Right renal cortex interstitium (tissue), 3 donors: ENCODE data around the gene DUOX2. TPM values are rescaled to one million over a fixed set of nuclear protein-coding genes. Genes with fewer than 3 reads are reported as not detected.
"Not testable (repeated sequence)": the region's sequence is repeated elsewhere in the genome, so short reads cannot be mapped to it uniquely, and the experiment has no call there.

ENCODE experiments used
- DNase-seq, 3 donors: peaks; one replicate each; pipeline ENCODE4 v3.0.0-alpha.2; 2013; ENCODE audit warnings: low read depth in 3 of 3, low spot score in 2 of 3
- polyA plus RNA-seq, 3 donors: library from polyadenylated mRNA; unstranded; fragments of 120-200 nt; gene quantifications; one replicate each; pipeline ENCODE4 v1.2.1, GENCODE V29; 2013; ENCODE audit not compliant: insufficient read length in 3 of 3

The DUOX2 gene
- polyA plus RNA-seq, 3 donors = 0.10 to 0.14 TPM; not detected in 1

DNA sequence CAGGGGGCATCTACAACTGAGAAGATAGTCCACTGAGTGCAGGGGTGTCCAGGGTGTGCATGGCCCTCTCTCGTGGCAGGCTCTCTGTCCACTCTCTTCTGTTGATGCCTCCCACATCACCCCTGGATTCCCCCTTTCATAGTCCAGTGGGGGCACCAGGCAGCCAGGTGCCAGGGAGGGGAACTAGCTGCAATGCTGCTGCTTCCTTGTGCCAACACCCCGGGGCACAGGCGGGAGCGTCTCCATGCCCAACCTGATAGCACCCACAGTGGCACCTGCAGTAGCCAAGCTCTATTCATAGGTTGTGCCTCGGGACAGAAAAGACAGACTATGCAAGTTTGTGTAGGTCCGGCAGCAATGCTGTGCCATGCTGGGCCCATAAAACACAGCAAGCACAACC is 11.7 kb downstream of the DUOX2 start:
- no peak for DNase-seq

DNA sequence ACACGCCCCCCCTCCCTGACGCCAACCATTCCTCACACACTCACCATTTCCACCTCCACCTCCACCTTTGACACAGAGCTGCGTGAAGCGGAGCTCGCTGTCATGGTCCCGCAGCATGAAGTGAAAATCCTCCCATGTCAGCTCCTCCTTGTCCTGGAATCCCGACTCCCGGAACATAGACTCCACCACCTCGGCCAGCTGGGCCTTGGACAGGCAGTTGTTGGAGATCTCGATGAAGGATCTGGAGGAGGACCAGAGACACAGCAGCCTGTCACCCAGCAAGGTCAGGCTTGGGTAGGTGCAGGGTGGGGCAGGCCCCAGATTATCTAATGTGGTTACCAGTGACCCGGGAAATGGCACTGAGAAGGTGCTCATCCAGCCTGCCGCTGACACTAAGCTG is 12.2 kb downstream of the DUOX2 start:
- no peak for DNase-seq

DNA sequence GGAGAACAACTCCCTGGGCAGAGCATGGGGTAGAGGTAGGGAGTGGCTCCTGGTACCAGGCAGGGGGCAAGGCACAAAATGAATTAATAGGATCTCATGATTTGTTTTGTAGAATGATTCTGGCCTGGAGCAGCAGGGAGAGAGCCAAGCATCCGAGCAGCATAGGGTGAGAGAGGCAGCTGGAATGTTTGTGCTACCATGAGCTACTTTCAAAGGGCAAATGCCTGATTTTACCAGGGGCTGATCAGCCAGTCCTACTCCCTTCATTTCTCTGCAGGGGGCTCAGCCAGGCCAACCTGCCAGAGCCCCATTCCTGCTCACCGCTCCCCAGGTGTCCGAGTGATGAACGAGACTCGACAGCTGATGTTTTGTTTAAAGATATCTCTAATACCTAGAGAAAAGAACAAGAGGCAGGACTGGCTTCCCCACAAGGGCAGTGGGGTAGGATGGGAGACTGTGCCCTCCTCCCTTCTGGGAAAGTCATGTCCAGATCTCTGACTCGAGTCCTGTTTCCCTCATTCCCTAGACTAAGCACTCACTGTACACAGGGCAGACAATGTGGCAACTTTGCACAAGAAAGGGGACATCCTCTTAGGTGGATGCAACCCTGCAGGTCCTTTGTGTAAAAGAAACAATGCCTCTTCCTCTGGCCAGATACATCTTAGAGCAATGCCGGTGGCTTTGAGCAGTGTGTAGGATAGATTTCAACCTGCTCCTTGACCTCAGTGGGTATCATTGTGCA is 12.9 kb downstream of the DUOX2 start:
- DNase-seq = no peak

DNA sequence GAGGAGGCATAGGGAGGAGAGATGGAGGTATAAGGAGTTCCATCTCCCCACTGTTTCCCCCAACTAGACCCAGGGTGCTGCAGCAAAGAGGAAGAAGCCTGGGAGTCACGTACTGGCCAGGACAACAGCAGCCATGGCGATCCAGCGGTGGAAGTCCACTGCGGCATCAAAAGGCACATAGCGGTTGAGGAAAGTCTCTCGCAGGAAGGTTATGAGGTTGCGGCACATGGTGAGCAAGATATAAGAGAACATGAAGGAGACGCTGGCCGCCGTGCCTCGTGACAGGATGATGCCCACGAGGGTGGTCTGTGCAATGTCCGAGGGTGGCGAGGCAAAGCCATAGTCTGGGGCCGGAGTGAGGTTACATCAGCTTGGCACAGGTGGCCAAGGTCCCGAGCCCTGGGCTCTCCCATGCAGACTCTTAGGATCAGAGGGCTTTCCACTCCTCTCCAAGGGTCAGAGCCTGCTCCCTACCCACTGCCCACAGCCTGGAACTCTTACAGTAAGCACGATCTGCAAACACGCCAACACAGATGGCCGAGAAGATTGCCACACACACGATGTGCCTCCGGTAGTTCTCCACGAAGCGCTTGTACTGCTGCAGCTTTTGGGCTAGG is 14.3 kb downstream of the DUOX2 start:
- no peak for DNase-seq

DNA sequence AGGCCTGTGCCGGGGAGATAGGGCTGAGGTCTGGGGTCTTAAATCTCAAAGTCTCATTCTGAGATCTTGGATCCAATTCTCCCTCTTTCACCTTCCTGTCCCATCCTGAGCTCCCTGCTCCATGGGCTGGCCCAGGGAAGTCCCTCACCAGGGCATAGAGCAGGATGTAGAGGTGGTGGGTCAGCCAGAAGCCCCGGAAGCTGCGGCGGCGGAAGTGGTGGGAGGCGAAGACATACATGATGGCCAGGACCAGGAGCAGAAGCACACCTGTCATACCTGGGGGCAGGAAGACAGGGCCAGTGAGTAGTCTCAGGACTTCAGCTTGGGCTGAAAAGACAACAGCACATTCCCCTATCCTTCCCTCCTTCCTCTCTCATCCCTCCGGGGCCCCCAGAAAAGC is 16.5 kb downstream of the DUOX2 start:
- no peak for DNase-seq

DNA sequence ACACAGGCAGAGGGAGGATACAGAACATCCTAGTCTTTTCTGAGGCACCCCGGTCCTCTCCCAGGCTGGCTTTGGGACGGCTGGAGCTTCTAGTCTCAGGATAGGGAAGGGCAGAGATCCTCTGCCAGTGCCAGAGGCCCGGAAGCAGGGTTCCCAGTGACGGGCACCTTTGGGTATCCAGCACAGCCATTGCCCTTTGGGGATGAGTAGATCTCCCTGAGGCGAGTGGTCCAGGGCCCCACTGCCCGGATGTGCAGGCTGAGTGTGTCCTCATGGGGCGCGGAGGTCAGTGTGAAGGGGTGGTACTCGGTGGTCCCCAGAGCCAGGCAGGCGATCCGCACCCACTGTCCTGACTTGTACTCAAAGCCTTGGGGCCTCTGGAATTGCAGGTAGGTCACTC is 18.3 kb downstream of the DUOX2 start:
- DNase-seq = no peak

DNA sequence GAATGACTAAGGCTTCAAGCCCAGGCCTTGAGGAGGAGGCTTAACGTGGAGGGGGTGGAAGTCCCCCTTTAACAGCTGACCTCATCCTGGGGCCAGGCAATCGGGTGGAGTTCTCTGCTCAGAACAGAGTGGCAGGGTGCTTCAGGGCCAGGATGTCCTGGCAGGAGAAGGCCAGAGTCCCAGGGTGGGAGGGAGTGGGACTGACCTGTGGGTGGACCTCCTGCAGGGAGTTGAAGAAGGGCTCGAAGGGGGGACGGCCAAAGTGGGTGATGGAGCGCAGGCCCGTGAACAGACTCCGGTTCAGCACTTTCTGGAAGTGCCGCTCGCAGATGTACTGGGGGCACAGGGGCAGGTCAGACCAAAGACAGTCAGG is 19.6 kb downstream of the DUOX2 start:
- no peak for DNase-seq

DNA sequence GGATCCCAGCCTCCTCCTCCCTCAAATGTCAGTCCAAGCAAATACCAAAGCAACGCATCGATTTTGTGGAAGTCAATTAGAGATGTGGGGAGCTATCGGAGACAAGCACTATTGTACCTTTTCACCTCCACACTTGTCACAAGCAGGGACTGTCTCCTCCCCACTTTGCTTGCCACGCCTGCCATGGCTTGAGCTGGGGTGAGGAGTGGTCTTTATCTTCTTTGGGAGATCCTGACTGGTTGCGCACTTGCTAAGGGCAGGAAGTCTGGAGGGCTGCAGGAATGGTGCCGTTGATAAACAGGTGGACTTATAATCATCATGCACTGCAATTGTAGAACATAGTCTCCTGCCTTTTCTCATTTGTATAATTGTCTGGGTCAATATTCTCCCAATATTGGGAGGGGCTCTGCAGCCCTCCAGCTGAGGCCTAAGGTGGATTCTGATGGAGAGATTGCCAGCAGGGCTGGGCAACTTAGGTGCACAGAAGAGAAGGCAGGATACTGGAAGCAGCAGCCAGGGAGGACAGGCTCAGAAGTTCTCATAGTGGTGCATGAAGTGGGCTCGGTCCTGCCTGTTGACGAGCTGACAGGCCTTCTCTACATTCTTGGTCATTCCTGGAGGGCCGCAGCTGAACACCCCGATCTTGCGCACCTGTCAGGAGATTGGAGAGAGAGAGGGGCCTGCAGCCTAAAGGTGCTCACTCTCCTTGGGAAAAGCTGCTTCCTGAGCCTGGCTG is 20.2 kb downstream of the DUOX2 start:
- DNase-seq = no peak

DNA sequence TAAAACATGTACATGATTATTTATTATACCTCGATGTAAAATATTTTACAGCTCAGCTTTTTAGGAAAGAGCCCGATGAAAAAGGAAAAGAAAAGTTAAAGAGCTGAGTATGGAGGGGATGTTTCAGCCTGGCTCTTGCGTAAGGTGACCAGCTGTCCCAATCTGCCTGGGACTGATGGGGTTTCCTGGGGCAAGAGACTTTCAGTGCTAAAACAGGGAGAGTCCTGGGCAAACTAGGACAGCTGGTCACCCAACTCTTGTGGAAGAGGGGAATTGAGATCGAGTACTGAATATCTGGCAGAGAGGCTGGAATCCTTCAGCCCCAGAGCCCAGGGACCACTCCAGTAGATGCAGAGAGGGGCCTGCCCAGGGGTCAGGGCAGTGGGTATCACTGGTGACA is 21.0 kb downstream of the DUOX2 start:
- DNase-seq = no peak

DNA sequence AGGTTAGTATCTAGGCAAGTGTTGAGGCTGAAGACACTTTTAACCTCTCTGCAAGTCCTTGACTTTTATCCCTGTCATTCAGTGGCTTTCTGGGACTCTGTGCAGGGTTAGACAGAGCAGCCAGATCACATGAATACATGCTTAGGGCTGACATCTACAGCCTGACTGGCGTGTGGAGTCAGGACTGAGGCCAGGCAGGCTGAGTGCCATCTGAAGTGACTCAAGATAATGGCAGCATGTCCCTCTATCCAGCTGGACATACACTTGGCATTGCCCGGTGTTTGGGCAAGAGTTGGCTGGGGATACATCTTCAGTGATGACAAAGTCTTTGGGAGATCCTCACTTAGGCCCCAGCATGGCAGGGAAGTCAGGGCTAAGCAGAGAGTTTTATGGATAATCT is 22.4 kb downstream of the DUOX2 start:
- no peak for DNase-seq

DNA sequence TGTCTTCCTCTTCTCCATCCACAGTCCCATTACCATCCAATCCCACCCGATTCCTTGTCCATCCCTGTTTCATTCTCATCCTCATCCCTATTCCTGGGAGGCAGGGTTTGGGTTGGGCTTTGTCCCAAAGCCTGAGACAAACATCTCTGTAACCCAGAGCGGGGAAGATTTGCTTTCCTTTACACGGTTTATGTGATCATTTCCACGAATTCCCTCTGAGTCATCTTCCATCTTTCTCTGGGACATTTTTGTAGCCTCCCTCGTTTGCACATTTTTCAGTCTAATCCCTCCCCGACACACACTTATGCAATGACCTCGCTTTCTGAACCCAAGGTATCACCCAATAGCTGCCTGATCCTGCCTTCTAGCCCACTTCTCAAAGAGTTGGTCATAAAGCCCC is 22.8 kb downstream of the DUOX2 start:
- DNase-seq = no peak

DNA sequence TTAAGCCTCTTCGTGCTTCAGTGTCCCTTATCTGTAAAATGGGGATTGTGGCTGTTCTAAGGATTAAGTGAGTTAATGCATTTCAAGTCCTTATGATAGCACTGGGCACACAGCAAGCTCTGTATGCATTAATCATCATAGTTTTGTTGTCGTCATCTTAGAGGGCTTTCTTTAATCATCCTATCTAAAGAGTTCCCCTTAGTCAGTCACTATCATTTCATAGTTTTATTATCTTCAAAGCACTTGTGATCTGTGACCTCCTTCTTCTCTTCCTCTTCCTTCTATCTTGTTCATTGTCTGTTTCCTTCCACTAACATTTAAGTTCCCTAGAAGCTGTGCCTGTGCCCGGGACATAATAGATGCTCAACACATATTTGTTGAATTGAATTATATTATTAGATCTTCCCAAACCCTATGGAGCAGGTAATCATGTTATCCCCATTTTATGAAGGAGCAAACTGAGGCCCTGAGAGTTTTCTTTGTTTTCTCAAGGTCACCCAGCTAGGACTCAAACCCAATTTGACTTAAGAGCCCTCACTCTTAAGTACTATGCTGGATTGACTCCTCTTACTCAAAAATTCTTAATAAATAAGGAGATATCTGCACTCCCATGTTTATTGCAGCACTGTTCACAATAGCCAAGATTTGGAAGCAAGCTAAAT is 24.1 kb downstream of the DUOX2 start:
- DNase-seq = no peak

DNA sequence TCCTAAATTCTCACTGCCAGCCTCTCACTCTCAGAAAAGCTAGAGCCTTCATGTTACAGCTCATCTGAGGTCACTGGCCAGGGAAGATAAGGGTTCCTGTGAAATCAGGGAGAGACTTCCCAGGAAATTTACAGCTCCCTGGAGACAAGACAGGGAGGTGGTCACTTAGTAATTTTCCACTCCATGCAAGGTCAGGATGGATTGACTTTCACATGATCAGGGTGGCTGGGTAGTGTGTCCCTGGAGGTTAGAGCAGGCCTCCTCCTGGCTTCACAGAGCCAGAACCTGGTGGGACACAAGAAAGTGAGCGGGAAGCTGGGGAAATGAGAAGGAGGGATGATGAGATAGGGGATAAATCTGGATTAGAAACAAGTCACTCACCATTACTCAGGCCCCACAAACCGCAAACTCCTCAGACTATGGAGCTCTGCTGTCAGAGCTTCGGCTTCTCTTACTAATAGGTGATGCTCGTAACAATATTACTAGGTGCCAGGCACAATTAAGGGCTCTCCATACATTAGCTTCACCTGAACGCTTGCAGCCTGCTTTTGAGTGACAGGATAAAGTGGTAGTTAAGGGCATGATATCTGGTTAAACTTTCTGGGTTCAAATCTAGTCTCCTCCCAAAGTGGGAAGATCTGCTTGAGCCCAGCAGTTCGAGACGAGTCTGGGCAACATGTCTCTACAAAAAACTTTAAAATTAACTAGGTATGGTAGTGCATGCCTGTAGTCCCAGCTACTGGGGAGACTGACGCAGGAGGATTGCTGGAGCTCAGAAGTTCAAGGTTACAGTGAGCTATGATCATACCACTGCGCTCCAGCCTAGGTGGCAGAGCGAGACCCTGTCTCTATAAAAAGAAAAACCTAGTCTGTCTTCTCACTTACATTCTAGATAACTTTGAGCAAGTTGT is 24.9 kb downstream of the DUOX2 start:
- DNase-seq = no peak

DNA sequence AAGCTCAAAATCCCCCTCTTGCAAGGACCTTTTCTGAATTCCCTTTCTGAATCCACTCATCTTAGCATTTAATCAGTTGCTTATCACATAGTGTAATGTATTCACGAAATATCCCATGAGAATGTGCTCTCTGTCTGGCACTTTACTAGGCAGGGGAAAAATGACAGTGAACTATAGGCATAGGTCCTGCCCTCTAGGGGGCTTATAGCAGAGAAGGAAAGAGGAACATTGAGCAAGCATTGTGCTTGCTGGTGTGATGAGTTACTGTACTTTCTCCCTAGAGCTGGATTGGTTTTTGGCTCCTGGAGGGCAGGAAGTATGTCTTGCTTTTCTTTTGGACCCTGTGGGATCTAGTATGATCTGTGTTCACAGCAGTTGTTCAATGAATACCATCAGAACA is 26.5 kb downstream of the DUOX2 start:
- no peak for DNase-seq

DNA sequence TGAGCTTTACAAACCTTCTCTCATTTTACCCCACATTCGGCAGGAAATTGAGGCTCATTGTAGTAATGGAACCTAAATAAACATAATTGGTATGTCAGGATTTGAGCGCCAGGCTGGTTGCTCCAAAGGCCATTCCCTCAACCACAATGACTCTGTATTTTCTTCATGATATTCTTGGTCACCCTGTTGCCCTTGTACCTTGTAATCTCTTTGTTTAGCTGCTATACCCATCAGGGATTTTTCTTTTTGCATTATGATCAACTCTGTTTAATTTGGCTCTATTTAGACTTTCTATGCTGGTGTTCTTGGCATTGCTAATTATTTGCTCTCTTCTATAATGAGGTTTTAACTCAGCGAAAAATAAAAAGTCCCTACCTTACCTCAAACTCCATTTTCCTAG is 29.8 kb downstream of the DUOX2 start:
- no peak for DNase-seq

DNA sequence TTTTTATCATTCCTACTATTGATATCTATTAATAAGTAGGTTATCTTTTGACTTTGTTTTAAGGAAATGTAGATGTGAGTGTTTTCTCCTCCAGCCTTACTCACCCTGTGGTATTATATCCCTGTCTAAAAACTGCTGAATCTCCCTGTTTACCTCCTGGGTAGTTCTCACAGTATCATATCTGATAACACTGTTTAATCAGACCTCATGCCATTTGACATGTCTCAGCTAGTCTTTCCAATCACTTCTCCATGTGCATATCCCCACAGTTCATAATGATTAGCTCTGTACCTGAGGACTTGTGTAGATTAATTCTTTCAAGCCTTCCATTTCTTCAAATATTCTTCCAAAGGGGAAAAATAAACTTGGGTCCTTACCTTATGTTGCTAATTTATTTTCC is 30.7 kb downstream of the DUOX2 start:
- DNase-seq = no peak

DNA sequence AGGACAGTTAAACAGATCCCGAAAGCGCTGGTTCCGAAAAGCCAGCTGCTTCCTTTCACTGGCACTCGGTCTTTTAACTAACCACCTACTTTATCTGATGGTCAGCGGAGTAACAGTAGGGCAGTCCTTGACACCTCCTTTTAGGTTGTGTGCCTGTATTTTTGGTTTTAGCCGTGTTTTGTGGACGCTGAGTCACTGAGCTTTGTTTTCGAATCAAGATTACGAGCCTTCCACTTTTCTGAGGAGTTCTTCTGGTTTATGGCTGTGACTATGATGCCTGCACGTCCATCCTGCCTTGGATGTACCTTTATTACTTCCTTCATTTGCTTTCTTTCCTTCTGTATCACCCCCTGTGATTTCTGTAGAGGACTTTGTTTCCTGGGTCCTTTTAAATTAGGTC is 31.6 kb downstream of the DUOX2 start:
- not testable (repeated sequence) for DNase-seq

DNA sequence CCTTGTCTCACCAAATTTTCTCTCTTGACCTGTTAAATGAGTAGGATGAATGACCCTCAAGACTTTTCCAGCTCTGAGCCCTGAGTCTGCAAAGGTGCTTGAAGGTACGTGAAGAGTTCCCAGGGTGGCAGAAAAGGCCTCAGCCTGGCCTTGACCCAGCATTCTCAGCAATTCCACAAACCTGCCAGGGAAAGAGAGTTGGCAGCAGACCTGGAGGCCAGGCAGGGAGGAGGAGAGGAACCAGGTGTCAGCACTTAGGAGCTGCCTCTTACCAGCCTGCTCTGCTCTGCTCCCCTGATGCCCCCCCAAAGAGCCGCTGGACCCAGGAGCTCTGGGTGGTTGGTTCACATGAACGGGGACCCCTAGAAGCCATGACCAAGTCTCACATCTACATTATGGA is 33.4 kb downstream of the DUOX2 start:
- DNase-seq = not testable (repeated sequence)

DNA sequence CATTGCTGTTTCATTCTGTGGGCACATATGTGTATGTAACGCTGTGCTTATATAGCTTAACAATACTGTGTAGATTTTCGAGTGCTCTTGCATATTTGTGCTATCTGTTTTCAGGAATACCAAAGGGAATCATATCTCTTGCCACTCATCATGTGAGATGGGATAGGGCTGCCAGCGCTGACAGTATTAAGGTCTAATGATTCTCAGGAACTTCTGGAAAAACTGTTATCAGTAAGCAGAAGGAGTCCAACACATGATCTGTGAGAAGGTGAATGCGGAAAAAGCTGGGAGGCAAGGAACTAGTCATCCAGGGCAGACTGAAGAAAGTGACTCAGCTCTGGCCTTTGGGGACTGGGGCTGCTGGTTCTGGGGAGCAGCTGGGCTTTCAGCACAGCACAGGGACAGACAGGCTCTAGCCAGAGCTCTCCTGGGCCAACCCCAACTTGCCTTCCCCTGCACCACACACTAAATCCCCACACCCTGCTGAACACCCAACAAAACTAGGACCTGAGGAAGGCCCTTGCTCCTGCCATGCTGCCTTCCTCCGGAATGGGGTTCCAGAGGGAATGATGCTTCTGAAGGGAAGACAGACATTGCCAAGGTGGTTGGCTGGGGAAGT is 34.2 kb downstream of the DUOX2 start:
- not testable (repeated sequence) for DNase-seq

DNA sequence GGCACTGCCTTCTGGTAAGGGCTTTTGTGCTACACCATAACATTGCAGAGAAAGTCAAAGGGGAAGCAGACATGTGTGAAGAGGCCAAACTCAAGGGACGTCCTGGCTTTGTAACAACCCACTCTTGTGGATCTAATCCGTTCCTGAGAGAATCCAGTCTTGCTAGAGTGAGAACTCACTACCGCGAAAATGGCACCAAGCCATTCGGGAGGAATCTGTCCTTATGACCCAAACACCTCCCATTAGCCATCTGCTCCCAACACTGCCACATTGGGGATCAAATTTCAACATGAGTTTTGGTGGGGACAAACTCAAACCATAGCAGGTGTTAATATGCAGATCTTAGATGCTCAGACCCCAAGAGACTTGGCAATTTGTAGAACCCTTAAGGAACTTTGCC is 34.8 kb downstream of the DUOX2 start:
- not testable (repeated sequence) for DNase-seq
